Fibroblast of skin of scalp (primary cell): ENCODE data around the gene SPN. TPM values are rescaled to one million over a fixed set of nuclear protein-coding genes. Genes with fewer than 3 reads are reported as not detected.
"Not testable (repeated sequence)": the region's sequence is repeated elsewhere in the genome, so short reads cannot be mapped to it uniquely, and the experiment has no call there.

Source experiments
- DNase-seq: peaks from one replicate; pipeline ENCODE4 v3.0.0-alpha.2; 2013
- polyA plus RNA-seq, 2 experiments: library from polyadenylated mRNA; unstranded; fragments of 120-200 nt; gene quantifications; one replicate each; pipeline ENCODE4 v1.2.1, GENCODE V29; 2013; ENCODE audit not compliant: insufficient read length in 2 of 2

The SPN gene, protein sequence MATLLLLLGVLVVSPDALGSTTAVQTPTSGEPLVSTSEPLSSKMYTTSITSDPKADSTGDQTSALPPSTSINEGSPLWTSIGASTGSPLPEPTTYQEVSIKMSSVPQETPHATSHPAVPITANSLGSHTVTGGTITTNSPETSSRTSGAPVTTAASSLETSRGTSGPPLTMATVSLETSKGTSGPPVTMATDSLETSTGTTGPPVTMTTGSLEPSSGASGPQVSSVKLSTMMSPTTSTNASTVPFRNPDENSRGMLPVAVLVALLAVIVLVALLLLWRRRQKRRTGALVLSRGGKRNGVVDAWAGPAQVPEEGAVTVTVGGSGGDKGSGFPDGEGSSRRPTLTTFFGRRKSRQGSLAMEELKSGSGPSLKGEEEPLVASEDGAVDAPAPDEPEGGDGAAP
- 0.02 TPM for polyA plus RNA-seq (2013, experiment 1 of 2; ENCODE audit: insufficient read length)
- polyA plus RNA-seq (2013, experiment 2 of 2; ENCODE audit: insufficient read length): 0.10 TPM

DNA sequence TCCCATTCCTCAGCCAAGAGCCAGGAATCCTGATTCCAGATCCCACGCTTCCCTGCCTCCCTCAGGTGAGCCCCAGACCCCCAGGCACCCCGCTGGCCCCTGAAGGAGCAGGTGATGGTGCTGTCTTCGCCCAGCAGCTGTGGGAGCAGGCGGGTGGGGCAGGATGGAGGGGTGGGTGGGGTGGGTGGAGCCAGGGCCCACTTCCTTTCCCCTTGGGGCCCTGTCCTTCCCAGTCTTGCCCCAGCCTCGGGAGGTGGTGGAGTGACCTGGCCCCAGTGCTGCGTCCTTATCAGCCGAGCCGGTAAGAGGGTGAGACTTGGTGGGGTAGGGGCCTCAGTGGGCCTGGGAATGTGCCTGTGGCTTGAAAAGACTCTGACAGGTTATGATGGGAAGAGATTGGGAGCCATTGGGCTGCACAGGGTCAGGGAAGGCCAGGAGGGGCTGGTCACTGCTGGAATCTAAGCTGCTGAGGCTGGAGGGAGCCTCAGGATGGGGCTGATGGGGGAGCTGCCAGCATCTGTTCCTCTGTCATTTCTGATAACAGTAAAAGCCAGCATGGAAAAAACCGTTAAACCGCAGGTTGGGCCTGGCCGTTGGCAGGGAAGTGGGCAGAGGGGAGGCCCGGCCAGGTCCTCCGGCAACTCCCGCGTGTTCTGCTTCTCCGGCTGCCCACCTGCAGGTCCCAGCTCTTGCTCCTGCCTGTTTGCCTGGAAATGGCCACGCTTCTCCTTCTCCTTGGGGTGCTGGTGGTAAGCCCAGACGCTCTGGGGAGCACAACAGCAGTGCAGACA is at the start of gene SPN:
SPN (plus strand) TSS at position 232 of the 791 bp plus-strand sequence; CDS start at position 714, 482 bp downstream.
- no peak for DNase-seq

DNA sequence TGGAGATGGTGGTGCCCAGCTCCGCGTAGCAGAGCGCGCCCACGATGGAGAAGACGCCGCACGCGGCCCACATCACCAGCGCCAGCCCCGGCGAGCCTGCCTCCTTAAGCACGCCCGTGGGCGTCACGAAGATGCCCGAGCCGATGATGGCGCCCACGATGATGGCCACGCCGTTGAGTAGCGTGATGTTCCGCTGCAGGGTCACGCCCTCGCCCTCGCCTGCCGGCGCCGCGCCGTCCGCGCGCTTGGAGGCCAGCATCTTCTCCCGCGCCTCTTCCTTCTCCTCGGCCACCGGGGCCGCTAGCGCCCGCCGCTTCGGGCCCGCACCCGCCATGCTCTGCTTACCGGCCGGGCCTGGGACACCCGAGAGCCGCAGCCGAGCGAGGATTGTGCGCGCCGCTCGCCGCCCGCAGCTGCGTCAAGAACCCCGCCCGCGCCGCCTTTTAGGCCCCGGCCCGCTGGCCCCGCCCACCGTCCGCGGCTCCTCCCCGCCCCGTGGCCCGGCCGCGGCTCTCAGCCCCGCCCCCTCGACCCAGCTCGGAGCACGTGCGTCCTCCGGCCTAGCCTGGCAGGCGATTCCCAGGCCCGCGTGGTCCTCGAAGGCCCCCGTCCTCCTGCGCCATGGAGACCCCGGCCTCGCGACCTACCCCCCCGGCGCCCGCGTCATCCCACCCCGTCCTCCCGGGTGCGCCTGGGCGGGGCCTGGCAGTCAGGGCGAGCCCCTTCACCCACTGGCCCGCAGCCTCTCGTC is 49.6 kb upstream of the SPN start:
- peak; percentile 87 for DNase-seq

DNA sequence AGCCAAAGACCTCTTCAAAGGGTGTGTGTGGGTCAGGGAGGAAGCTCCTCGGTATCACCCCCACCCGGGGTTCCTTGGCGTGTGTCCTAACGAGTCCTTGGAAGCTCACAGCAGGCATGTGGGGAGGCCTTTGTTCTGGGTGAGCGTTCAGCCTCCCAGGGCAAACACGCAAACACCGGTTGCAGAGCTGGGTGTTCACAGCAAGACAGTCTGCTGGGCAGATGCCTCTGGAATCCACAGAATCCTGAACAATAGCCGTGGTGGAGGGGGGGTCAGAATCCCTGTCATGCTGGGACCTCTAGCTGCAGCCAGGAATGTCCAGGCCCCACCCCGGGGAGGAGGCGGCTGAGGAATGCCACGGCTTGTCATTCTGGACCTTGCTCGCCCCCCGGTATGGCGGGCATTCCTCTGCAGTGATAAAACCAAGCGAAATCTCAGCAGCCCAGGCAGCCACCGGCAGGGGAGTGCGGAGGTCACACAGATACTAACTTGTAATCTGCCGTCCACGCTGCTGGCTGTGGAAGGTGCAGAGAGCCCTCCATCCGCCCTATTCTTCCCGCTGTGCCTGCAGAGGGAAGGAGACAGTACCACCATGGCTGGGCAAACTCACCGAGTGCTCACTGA is 48.2 kb upstream of the SPN start:
- DNase-seq: peak; percentile 83

DNA sequence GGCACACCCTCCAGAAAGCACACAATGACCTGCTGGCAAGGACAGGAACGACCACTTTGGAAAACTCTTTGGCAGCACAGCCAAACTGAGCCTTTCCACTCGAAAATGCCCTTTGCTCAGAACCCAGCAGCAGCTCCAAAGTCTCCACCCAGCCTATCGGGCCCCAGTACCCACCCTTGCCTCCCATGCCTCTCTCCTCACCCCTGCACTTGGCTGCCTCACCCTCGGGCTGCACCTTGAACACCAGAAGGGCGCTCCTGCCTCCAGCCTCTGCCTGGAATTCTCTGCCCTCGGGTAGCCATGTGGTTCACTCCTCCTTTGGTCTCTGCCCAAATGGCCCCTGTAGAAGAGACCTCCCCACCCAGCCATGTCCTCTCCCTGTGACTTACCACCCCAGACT is 46.9 kb upstream of the SPN start:
- not testable (repeated sequence) for DNase-seq

DNA sequence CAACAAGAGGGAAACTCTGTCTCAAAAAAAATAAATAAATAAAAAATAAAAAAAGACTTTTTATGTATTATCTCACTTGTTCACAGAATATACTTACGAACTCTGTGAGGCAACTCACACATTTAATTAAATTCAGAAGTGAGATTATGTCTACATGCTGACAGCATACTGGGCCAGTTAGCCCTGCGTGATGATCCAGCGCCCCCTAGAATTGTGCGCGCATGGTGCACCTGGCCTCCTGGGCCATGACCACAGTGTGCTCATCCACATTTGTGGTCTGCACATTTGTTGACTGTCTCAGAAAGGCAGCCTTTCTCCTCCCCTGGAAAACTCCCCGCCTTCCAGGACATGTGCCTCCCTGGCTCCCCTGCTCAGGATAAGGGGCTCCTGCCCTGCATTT is 42.5 kb upstream of the SPN start:
- not testable (repeated sequence) for DNase-seq

DNA sequence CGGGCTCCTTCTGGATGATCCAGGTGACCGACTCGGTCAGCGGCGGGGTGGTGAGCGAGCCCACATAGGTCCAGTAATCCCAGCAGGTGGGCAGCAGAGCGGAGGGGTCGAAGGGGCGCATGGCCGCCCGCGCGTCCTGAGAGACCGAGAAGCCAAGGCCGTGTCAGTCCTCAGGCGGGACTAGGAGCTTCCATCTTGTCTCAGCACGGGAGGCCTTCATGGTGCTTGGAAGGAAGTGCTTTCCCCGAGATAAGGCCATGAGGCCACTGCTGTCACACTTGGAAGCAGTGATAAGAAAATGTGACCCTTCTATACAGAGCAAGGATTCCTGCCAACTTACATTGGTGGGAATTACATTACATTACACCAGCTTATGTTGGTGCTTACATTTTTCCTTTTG is 40.3 kb upstream of the SPN start:
- not testable (repeated sequence) for DNase-seq

DNA sequence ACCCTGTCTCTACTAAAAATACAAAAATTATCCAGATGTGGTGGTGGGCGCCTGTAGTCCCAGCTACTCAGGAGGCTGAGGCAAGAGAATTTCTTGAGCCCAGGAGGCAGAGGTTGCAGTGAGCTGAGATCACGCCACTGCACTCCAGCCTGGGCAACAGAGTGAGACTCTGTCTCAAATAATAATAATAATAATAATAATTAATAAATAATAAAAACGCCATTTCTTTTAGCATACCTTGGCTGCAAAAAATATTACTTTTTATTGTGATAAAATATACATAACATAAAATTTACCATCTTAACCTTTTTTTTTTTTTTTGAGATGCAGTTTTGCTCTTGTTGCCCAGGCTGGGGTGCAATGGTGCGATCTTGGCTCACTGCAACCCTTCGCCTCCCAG is 39.8 kb upstream of the SPN start:
- not testable (repeated sequence) for DNase-seq

DNA sequence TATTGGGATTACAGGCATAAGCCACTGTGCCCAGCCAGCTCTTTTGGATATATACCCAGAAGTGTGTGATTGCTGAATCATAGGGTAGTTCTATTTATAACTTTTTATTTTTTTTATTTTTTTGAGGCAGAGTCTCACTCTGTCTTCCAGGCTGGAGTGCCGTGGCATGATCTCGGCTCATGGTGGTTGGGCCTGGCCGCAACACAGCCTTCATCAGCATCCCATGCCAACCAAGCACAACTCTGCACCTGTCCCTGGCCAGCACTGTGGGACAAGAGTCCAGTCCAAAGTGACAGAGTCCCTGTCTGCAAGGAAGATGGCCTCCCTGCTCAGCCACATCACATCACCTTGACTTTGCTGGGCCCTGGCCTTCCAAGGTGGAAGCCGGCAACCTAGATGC is 37.9 kb upstream of the SPN start:
- DNase-seq: not testable (repeated sequence)

DNA sequence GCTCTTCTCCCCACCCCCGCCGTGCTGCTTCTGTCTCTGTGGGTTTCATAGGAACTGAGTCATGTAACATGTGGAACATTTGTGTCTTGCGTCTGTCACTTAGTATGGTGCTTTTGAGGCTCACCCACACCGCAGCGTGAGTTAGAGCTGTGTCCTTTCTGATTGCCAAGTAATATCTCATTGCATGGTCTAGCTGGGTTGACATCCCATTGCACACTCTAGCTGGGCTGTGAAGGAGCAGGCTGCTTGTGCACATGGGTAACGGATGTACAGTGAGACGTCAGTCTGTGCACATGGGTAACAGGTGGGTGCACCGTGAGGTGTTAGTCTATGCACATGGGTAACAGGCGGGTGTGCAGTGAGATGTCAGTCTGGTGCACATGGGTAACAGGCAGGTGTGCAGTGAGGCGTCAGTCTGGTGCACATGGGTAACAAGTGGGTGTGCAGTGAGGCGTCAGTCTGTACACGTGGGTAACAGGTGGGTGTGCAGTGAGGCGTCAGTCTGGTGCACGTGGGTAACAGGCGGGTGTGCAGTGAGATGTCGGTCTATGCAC is 36.2 kb upstream of the SPN start:
- not testable (repeated sequence) for DNase-seq

DNA sequence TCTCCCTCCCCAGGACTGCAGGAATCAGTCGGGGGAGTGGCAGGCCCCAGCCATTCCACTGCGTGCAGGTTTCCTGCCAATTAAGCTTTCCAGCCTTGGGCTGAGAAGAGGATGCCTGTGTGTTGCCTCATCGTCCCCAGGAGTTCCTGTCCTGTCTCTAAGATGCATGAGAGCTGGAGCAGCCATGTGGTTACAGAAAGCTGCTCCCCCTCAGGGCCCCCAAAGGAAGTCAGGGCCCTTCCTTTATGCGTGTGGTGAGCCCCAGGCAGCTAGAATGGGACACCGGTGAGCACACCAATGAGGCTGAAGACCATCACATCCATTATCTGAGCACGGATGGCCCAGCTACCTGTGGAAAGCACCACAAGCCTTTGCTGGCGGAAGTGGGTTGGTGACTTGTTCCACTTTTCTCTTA is 35.4 kb upstream of the SPN start:
- DNase-seq: peak; percentile 44

DNA sequence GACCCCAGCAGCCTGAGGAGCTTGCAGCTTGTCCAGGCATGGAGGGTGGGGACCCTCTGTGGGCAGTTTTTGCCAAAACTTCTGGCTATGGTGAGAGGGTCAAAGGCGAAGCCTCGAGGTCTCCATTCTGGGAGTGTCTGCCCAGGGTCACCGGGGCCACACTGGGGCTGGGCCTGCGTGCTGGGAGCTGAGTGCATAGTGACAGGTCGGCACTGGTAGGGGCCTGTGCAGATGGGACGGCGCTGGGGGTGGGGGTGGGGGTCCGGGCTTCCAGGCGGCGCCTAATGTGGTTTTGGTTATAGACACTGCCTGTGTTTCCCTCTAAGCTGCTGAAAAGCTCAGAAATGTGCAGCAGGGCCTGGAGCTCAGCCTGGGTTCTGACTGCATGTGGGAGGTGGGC is 34.3 kb upstream of the SPN start:
- not testable (repeated sequence) for DNase-seq

DNA sequence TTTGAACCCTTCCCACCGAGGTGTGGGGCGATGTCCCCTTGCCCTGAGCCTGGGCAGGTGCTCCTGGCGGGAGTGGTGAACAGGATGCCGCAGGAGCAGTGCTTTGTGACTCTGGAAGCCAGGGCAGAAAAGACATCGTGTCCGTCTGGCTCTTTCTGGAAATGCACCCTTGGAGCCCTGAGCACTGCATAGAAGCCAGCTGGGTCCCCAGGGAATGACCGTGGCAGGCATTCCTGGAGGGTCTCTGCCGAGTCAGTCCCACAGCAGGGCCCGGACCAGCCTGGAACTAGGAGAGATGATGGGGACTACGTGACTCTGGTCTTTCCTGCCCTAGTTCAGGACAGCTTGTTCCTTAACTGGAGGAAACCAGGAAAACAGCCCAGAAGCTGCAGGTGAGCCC is 33.7 kb upstream of the SPN start:
- not testable (repeated sequence) for DNase-seq

DNA sequence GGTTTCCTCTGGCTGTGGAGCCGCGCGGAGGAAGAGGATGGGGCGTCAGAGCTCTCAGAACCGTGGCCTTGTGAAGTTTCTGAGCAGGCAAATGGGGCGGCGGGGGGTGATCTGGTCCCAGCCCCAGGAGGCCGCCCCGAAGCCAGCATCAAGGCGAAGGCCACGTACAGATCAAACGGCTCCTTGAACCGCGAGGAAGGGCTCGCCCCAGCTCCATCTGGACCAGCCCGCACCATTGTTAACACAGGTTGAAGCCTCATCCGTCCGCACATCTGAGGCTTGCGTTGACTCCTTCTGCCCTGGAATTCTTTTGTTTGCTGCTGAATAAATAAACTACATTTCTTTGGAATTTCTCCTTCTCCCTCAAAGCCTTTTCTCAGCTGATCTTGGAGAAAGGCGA is 31.4 kb upstream of the SPN start:
- not testable (repeated sequence) for DNase-seq

DNA sequence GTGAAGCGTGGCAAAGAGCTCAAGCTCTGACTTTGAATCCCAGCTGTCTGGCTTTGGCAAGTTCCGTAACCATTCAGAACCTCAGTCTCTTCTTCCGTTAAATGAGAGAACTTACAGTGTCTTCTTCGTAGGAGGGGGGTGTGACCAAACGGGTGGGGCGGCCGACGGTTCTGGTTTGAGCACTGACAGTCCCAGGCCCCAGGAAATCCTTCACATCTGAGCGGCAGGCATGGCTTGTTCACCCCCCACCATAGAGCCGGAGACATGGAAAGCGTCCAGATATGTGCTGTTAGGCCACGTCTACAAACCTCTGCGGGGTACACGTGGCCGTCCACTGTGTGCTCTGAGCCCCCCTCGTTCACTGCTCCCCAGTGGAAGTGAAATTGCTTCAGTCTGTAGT is 27.1 kb upstream of the SPN start:
- DNase-seq: not testable (repeated sequence)

DNA sequence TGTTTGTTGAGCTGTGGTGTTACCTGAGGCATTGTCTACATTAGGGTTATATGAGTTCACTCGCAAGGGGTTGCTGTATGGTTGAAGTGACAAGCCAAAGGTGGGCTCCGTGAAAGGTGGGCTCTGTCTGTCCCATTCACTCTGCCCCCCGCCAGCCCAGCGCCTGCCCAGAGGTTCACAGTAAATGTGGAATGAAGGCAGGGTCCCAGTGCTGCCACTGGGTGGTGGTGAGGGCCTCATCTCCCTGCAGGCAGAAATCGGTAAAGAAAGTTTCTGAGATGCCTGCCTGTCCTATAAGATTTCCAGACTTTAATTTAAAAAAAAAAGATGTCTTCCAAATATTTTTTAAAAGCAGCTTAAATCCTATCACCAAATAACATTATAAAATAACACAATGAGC is 26.7 kb upstream of the SPN start:
- not testable (repeated sequence) for DNase-seq

DNA sequence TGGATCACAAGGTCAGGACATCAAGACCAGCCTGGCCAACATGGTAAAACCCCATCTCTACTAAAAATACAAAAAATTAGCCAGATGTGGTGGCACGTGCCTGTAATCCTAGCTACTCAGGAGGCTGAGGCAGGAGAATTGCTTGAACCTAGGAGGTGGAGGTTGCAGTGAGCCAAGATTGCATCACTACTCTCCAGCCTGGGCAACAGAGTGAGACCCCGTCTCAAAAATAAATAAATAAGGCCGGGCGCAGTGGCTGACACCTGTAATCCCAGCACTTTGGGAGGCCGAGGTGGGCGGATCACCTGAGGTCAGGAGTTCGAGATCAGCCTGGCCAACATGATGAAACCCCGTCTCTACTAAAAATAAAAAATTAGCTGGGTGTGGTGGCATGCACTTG is 24.3 kb upstream of the SPN start:
- not testable (repeated sequence) for DNase-seq

DNA sequence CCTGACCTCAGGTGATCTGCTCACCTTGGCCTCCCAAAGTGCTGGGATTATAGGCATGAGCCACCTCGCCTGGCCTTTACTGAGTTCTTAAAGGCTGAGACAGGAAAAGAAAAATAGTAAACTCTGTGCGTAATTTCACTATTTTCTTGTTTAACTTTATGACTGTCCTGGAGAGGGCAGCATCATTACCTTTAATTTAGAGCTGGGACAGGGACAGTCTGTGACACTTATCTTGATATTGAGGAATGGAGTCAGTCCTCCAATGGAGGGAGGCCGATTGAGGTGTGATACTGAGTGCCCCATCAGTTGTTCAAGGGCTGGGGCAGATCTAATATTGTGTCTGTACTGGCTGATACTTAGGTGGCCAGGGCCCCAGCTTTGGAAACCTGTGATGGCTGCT is 21.5 kb upstream of the SPN start:
- no peak for DNase-seq

DNA sequence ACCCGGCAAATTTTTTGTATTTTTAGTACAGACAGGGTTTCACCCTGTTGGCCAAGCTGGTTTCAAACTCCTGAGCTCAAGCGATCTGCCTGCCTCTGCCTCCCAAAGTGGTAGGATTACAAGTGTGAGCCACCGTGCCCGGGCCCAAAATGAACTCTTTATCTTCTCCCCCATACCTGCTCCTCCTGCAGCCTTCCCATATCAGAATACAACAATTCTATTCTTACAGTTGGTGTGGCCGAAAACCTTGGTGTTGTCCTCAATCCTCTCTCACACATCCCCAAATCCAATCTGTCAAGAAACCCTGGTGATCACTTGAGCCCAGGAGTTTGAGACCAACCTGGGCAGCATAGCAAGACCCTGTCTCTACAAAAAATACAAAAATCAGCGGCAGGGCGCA is 19.5 kb upstream of the SPN start:
- DNase-seq: no peak

DNA sequence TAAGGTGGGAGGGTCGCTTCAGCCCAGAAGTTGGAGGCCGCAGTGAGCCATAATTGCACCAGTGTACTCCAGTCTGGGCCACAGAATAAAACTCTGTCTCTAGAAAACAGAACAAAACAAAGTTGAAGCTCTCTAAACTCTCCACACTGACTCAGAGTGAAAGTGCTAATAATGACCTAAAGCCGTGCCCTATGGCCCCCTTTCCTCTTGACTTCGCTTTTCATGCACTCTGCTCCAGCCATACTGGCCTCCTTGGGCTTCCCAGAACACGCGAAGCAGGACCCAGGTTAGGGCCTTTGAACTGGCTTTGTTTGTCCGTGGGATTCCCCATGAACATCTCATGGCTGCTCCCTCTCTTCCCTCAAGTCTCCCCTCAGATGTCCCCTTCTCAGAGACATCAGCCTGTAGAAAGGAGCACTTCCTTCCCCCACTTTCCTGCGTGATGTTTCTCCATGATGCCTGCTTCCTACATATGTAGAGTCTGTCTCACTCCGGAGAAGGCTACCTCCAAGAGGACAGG is 18.6 kb upstream of the SPN start:
- DNase-seq: no peak

DNA sequence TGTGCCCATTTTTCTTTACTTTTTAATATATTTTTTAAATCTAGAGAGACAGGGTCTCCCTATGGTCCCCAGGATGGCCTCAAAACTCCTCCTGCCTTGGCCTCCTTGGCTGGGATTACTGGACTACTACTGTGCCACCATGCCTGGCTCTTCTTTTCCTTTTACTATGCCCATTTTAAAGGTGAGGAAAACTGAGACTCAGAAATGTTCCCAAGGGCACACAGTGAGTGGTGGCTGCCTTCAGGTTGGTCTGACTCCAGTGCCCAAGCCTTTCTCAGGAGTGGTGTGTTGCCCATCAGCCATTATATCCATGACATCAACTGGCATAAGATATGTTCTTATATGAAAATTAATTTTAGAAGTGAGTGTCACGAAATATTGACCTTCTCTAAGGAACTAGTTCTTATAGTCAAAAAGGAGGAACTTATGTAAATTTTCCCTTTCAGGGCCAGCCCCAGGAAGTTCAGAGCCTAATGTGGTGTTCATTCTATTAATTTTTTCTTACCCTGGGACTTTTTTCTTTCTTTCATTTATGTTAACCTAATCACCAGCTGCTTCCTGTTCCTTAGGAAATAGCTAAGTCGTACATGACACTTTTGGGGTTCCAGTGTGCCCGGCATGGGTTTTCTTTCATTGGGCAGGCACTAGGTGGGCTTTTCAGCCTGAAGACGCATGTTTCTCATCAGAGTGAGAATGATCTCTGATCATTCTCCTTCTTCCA is 17.9 kb upstream of the SPN start:
- DNase-seq: no peak

DNA sequence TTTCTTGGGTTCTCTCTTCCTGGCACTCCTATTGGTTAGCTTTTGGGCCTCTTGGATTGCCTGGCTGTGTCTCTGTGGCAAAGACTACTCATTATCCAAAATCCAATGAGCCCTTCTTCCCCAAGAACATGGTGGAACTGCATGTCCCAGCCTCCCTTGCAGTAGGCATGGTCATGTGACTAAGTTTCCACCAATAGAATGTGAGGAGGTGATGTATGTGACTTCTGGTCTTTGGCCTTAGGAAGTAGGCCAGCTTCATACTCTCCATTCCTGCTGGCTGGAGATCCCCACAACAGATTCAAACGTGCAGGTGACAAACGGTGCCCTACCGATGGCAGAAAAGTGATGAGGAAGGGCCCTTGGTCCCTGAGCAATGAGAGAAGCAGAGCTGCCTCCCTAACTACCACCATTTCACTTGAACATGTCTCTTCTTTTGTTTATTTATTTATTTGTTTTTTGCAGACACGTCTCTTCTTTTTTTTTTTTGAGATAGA is 17.3 kb upstream of the SPN start:
- DNase-seq: peak; percentile 11
